Hepatocyte (in vitro differentiated cells): ENCODE data around the gene ARMC3.

ENCODE experiments used
- CTCF ChIP-seq: fragments of 200-600 bp; sonication (generic); IDR thresholded peaks from 2 replicates; pipeline ENCODE4 v1.5.1; 2016; ENCODE audit warnings: antibody characterized with exemption, mild to moderate bottlenecking; ENCODE audit not compliant: poor library complexity
- EZH2phosphoT487 ChIP-seq: fragments of 200-600 bp; sonication (generic); IDR thresholded peaks from one replicate; pipeline ENCODE4 v1.6.1; 2018; ENCODE audit warnings: antibody characterized with exemption, mild to moderate bottlenecking, low read depth, moderate library complexity; ENCODE audit not compliant: unreplicated experiment, severe bottlenecking

- TF ChIP-seq CTCF (no peak), EZH2phosphoT487 (no peak)
These were observed 27.1 kb downstream of the ARMC3 start for GRCh38 chr10:22954970-22955369.
